A673 (cell line): Measurements from ENCODE around the gene CAPN8. TPM values are rescaled to one million over a fixed set of nuclear protein-coding genes. Genes with fewer than 3 reads are reported as not detected.

Experiments used
- BruUV-seq: library from RNA; stranded (reverse); fragments of 400-500 nt; replicated peaks from 2 replicates; lab custom pipeline; 2021; lab: Mats Ljungman, UMichigan
- CTCF ChIA-PET: fragments of 300-600 bp; sonication (Branson Sonifier 250); formaldehyde crosslinking; loops from one replicate; lab custom pipeline; 2022; ENCODE audit warnings: antibody characterized with exemption; lab: Charles Lee
- POLR2A ChIA-PET: fragments of 300-600 bp; sonication (Branson Sonifier 250); formaldehyde crosslinking; loops from one replicate; lab custom pipeline; 2022; ENCODE audit warnings: antibody characterized with exemption; ENCODE audit not compliant: low non-redundant PET; lab: Charles Lee
- DNase-seq: peaks from one replicate; pipeline ENCODE4 v3.0.0-alpha.2; 2015; ENCODE audit warnings: low spot score
- H3K27ac ChIP-seq: fragments of 200-600 bp; sonication (generic); 2 replicates; pipeline ENCODE4 v1.5.1; 2016; ENCODE audit warnings: mixed run types, low read depth, mild to moderate bottlenecking, mixed read lengths, antibody characterized with exemption, low read length; ENCODE audit not compliant: poor library complexity, severe bottlenecking
- H3K27me3 ChIP-seq: fragments of 200-600 bp; sonication (generic); replicated peaks from 2 replicates; pipeline ENCODE4 v1.6.1; 2017; ENCODE audit warnings: mixed run types, low read depth, mild to moderate bottlenecking, mixed read lengths, antibody characterized with exemption, low read length; ENCODE audit not compliant: insufficient read depth, poor library complexity
- H3K36me3 ChIP-seq: fragments of 200-600 bp; sonication (generic); 2 replicates; pipeline ENCODE4 v1.6.1; 2016; ENCODE audit warnings: mixed run types, mild to moderate bottlenecking, mixed read lengths, antibody characterized with exemption, low read length; ENCODE audit not compliant: insufficient read depth, poor library complexity, severe bottlenecking
- H3K4me1 ChIP-seq: fragments of 200-600 bp; sonication (generic); 2 replicates; pipeline ENCODE4 v1.6.1; 2017; ENCODE audit warnings: mixed run types, mild to moderate bottlenecking, mixed read lengths, antibody characterized with exemption, low read length; ENCODE audit not compliant: insufficient read depth, poor library complexity, severe bottlenecking
- H3K4me3 ChIP-seq: fragments of 200-600 bp; sonication (generic); 2 replicates; pipeline ENCODE4 v1.5.1; 2016; ENCODE audit warnings: low read depth, mixed run types, mild to moderate bottlenecking, mixed read lengths, low read length; ENCODE audit not compliant: poor library complexity, severe bottlenecking
- H3K9me3 ChIP-seq: fragments of 200-600 bp; sonication (generic); 2 replicates; pipeline ENCODE4 v1.6.1; 2016; ENCODE audit warnings: mixed run types, low read depth, mild to moderate bottlenecking, mixed read lengths, antibody characterized with exemption, low read length; ENCODE audit not compliant: poor library complexity, severe bottlenecking
- EZH2 ChIP-seq: fragments of 200-600 bp; sonication (generic); IDR thresholded peaks from 2 replicates; pipeline ENCODE4 v1.6.1; 2017; ENCODE audit warnings: borderline replicate concordance, low read depth, mild to moderate bottlenecking, mixed read lengths, antibody characterized with exemption, low read length; ENCODE audit not compliant: poor library complexity, severe bottlenecking
- intact Hi-C: fragments of 100-400 bp; cut with micrococcal nuclease; formaldehyde crosslinking; loops from one replicate; pipeline ENCODE4 v1.10.0; 2022; ENCODE audit not compliant: unreplicated experiment
- total RNA-seq: library from RNA; stranded (reverse); gene quantifications from 2 replicates; pipeline ENCODE4 v1.2.3, GENCODE V29; 2021
- TF ChIP-seq, protein P1 (sequence below): fragments of 300-800, 200-600 bp; sonication (generic); conservative IDR thresholded peaks from 2 replicates; pipeline ENCODE4 v1.5.1; 2017; ENCODE audit warnings: low read depth, mild to moderate bottlenecking, antibody characterized with exemption, low read length, moderate library complexity, mixed read lengths

CAPN8 gene
- total RNA-seq, 1 experiment from 2014 or later: not detected

DNA sequence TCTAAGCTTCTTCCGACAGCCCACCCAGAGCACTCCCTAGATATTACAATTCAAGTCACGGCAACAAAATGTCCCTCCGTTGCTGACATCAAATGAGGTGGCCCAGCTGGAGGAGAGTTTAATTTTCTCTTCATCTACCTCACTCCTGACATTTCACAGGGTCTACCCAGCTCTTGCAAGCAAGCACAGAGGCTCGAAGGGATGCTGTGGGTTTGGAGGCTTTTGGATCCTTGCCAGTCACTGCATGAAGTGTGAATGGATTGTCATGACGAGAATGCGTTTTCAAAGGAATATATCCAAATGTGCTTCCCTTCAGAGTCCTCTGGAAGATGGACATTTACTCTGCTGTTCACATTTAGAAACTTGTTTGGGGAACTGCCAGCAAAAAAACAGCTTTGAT, 33.5 kb downstream of the CAPN8 start:
- intact Hi-C loops: no loop called here
- Histone ChIP-seq H3K36me3 (no peaks in the 10 kb centered on the region), H3K4me3 (no peak overlapping the region), H3K27ac (no peak overlapping the region), H3K4me1 (no peaks in the 10 kb centered on the region), H3K27me3 (peaks cover 17% of the 10 kb centered on the region), H3K9me3 (no peaks in the 10 kb centered on the region)
- no peak for TF ChIP-seq EZH2
- TF ChIP-seq, protein P1, sequence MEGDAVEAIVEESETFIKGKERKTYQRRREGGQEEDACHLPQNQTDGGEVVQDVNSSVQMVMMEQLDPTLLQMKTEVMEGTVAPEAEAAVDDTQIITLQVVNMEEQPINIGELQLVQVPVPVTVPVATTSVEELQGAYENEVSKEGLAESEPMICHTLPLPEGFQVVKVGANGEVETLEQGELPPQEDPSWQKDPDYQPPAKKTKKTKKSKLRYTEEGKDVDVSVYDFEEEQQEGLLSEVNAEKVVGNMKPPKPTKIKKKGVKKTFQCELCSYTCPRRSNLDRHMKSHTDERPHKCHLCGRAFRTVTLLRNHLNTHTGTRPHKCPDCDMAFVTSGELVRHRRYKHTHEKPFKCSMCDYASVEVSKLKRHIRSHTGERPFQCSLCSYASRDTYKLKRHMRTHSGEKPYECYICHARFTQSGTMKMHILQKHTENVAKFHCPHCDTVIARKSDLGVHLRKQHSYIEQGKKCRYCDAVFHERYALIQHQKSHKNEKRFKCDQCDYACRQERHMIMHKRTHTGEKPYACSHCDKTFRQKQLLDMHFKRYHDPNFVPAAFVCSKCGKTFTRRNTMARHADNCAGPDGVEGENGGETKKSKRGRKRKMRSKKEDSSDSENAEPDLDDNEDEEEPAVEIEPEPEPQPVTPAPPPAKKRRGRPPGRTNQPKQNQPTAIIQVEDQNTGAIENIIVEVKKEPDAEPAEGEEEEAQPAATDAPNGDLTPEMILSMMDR: no peak
- no peak for DNase-seq
- ChIA-PET CTCF (no interaction called here), POLR2A (no interaction called here)
- BruUV-seq: no TSS peak

- CTCF ChIA-PET: no interaction called here
- TF ChIP-seq, protein P1: no peak
- TF ChIP-seq EZH2: no peak
Measured at GRCh38 chr1:223631473-223631872, 34.0 kb downstream of the CAPN8 start.

DNA sequence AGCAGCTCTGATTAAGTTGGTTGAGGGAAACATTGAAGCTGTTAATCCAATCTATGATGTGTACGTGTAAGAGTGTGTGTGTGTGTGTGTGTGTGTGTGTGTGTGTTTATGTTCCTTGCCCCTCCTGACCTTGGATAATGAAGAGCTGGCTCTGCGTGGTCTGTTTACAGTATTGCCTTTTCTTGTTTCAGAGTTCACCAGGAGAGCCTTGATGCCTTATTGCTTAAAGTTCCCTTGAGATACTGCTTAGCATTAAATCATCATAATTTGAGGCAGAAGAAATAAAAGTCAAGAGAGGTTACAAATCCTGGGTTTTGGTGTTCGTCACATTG, 36.4 kb downstream of the CAPN8 start:
- Histone ChIP-seq H3K36me3 (no peaks in the 10 kb centered on the region), H3K4me1 (no peaks in the 10 kb centered on the region), H3K27me3 (peaks cover 11% of the 10 kb centered on the region), H3K27ac (no peak overlapping the region), H3K9me3 (no peaks in the 10 kb centered on the region), H3K4me3 (no peak overlapping the region)
- no peak for DNase-seq
- intact Hi-C loops: no loop called here
- ChIA-PET CTCF (no interaction called here), POLR2A (no interaction called here)
- no TSS peak for BruUV-seq
- no peak for TF ChIP-seq EZH2
- TF ChIP-seq, protein P1: no peak

More at GRCh38 chr1:223631473-223631872, 34.0 kb downstream of the CAPN8 start:
- no peak overlapping the region for H3K4me3 ChIP-seq
- peaks cover 14% of the 10 kb centered on the region for H3K27me3 ChIP-seq
- no peaks in the 10 kb centered on the region for H3K36me3 ChIP-seq
- DNase-seq: no peak
- H3K4me1 ChIP-seq: no peaks in the 10 kb centered on the region
- no peak overlapping the region for H3K27ac ChIP-seq
- intact Hi-C loops: no loop called here
- POLR2A ChIA-PET: no interaction called here
- no peaks in the 10 kb centered on the region for H3K9me3 ChIP-seq
- BruUV-seq: no TSS peak
